CD14-positive monocyte (primary cell): ENCODE results near the gene RPL38. TPM values are rescaled to one million over a fixed set of nuclear protein-coding genes. Genes with fewer than 3 reads are reported as not detected.
A peak's percentile ranks its signal among the peaks of the same experiment; 100 is the strongest.

Source experiments
- DNase-seq, 3 donors: peaks; one replicate each; pipeline ENCODE4 v3.0.0-alpha.2; 2011 to 2022
- H2AFZ ChIP-seq: 2 replicates; pipeline ENCODE4 v1.6.0; 2012; ENCODE audit warnings: mild to moderate bottlenecking, low read depth, low read length, inconsistent platforms; ENCODE audit not compliant: insufficient read depth, poor library complexity, severe bottlenecking
- H3K27ac ChIP-seq, 2 donors: 1 replicate in 1 of 2; 2 replicates in 1 of 2; pipeline ENCODE4 v1.5.1; 2012 to 2013; ENCODE audit warnings: low read length in 2 of 2, control low read depth in 1 of 2, inconsistent platforms in 1 of 2, low read depth in 1 of 2, mild to moderate bottlenecking in 1 of 2
- H3K27me3 ChIP-seq, 2 donors: one replicate each; pipeline versions ENCODE4 v1.6.0 to v1.6.1; 2011 to 2013; ENCODE audit warnings: low read length in 2 of 2; ENCODE audit not compliant: control insufficient read depth in 2 of 2, insufficient read depth in 2 of 2
- H3K36me3 ChIP-seq, 2 donors: replicated peaks in 1 of 2; 1 replicate in 1 of 2; 2 replicates in 1 of 2; pipeline versions ENCODE4 v1.5.1 to v1.6.1; 2012 to 2013; ENCODE audit warnings: low read length in 2 of 2, control low read depth in 1 of 2, inconsistent platforms in 1 of 2, mild to moderate bottlenecking in 1 of 2; ENCODE audit not compliant: insufficient read depth in 2 of 2, control insufficient read depth in 1 of 2
- H3K4me1 ChIP-seq, 2 donors: 1 replicate in 1 of 2; 2 replicates in 1 of 2; pipeline versions ENCODE4 v1.5.1 to v1.6.1; 2012 to 2013; ENCODE audit warnings: low read length in 2 of 2, control low read depth in 1 of 2, inconsistent platforms in 1 of 2, mild to moderate bottlenecking in 1 of 2, moderate library complexity in 1 of 2; ENCODE audit not compliant: insufficient read depth in 2 of 2, control insufficient read depth in 1 of 2
- H3K4me2 ChIP-seq: replicated peaks from 2 replicates; pipeline ENCODE3; 2012; ENCODE audit warnings: low read length, moderate library complexity, mild to moderate bottlenecking; ENCODE audit not compliant: poor library complexity, severe bottlenecking; ENCODE audit errors: extremely low read depth
- H3K4me3 ChIP-seq, 3 experiments: fragments of 200-600 bp in 1 of 3; sonication (generic) in 1 of 3; replicated peaks in 1 of 3; 1 replicate in 2 of 3; 2 replicates in 1 of 3; pipeline ENCODE4 v1.5.1; 2011 to 2013; ENCODE audit warnings: low read length in 3 of 3, mild to moderate bottlenecking in 3 of 3, control low read depth in 2 of 3, low read depth in 2 of 3, inconsistent platforms in 1 of 3, moderate library complexity in 1 of 3
- H3K79me2 ChIP-seq: 2 replicates; pipeline ENCODE4 v1.6.0; 2012; ENCODE audit warnings: mild to moderate bottlenecking, control low read depth, inconsistent platforms, low read length, moderate library complexity; ENCODE audit not compliant: insufficient read depth
- H3K9ac ChIP-seq: 2 replicates; pipeline ENCODE4 v1.6.0; 2017; ENCODE audit warnings: low read length, mild to moderate bottlenecking; ENCODE audit not compliant: insufficient read depth, poor library complexity, severe bottlenecking
- H3K9me3 ChIP-seq, 2 donors: replicated peaks in 1 of 2; 1 replicate in 1 of 2; 2 replicates in 1 of 2; pipeline versions ENCODE4 v1.5.1 to v1.6.1; 2012 to 2013; ENCODE audit warnings: low read length in 2 of 2, control low read depth in 1 of 2; ENCODE audit not compliant: control insufficient read depth in 1 of 2, insufficient read depth in 1 of 2
- H4K20me1 ChIP-seq: 2 replicates; pipeline ENCODE4 v1.6.0; 2012; ENCODE audit warnings: mild to moderate bottlenecking, low read length, control low read depth, moderate library complexity; ENCODE audit not compliant: insufficient read depth
- H3K27ac Mint-ChIP-seq, 7 donors: one replicate each; pipeline ENCODE4 v1.8.0; 2020; ENCODE audit warnings: mild to moderate bottlenecking in 7 of 7, mixed read lengths in 7 of 7, moderate library complexity in 6 of 7, inconsistent platforms in 2 of 7
- H3K27me3 Mint-ChIP-seq, 3 donors: one replicate each; pipeline ENCODE4 v1.8.0; 2021 to 2022; ENCODE audit warnings: low read depth in 3 of 3, mild to moderate bottlenecking in 3 of 3, mixed read lengths in 3 of 3, moderate library complexity in 3 of 3, inconsistent platforms in 1 of 3
- H3K36me3 Mint-ChIP-seq, 2 donors: one replicate each; pipeline ENCODE4 v1.8.0; 2020; ENCODE audit warnings: mixed read lengths in 2 of 2, inconsistent platforms in 1 of 2, mild to moderate bottlenecking in 1 of 2
- H3K4me1 Mint-ChIP-seq: one replicate; pipeline ENCODE4 v1.8.0; 2020; ENCODE audit warnings: mild to moderate bottlenecking, mixed read lengths
- H3K4me3 Mint-ChIP-seq, 2 donors: one replicate each; pipeline ENCODE4 v1.8.0; 2020; ENCODE audit warnings: mild to moderate bottlenecking in 2 of 2, mixed read lengths in 2 of 2, moderate library complexity in 1 of 2
- H3K9me3 Mint-ChIP-seq, 7 donors: one replicate each; pipeline ENCODE4 v1.8.0; 2020 to 2022; ENCODE audit warnings: mixed read lengths in 7 of 7, mild to moderate bottlenecking in 6 of 7, moderate library complexity in 6 of 7, inconsistent platforms in 2 of 7
- WGBS: methylation state at CpG from one replicate; pipeline ENCODE4 v1.1.5; 2013; ENCODE audit warnings: missing lambda C conversion rate; ENCODE audit not compliant: insufficient coverage; 5-methylcytosine and 5-hydroxymethylcytosine counted together
- intact Hi-C, 2 donors: fragments of 100-400 bp; cut with micrococcal nuclease; formaldehyde crosslinking; loops; one replicate each; pipeline versions ENCODE4 v1.15.0 to v1.15.1; 2023
- polyA plus RNA-seq, 3 donors: library from polyadenylated mRNA; depleted of rRNA in 1 of 3; unstranded in 2 of 3; stranded (reverse) in 1 of 3; fragments of 300-500 nt in 2 of 3; fragments of >200 nt in 1 of 3; fragmentation: Illumina TruSeq in 2 of 3; gene quantifications; 1 replicate in 2 of 3; 2 replicates in 1 of 3; pipeline ENCODE4 v1.2.3, GENCODE V29; 2012 to 2021
- TF ChIP-seq, protein P1 (sequence below): fragments of 200-600 bp; IDR thresholded peaks from one replicate; pipeline ENCODE4 v1.8.0; 2022; ENCODE audit warnings: antibody characterized with exemption, mild to moderate bottlenecking

The RPL38 gene
- polyA plus RNA-seq, 3 donors, result 379 to 1,070 (median 919) TPM

DNA sequence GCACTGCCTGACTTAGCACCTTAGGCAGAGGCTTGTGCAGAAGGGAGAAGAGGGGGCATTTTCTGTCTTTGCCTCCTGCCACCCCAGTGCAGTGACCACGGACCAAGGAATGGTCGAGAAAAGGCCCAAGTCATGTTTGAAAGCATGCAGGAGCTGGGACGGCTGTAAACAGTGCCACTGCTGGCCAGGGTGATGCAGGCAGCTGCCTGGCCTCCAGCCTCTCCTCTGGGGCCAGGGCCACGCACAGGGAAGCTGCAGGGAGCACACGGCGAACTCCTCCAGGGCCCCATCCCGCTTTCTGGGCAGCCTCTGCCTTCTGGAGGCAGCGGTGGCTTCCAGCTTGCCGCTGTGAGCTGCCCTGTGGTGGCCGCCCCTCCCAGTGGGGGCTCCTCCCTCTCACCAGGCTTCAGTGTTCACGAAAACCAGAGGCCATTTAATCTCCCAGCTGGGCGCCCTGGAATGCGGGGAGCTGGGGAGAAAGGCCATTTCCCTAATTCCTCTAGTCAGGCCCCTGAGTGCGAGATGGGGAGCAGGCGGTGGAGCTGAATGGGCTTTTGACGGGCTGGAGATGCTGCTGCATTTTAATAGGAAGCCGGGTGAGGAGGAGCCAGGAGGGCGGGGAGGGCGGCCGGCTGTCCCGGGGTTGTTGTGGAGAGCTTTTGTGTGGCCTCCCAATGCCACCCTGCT, 41.8 kb downstream of the RPL38 start:
- Histone ChIP-seq H3K27me3 (no peaks in the 10 kb centered on the region), H3K4me3 (no peak overlapping the region), H3K79me2 (no peaks in the 10 kb centered on the region), H3K9ac (peak overlapping the region; percentile 21), H2AFZ (no peak overlapping the region), H3K36me3 (peaks cover 50 to 65% of the 10 kb centered on the region in 2 donors), H4K20me1 (no peaks in the 10 kb centered on the region), H3K27ac (no peak overlapping the region), H3K4me1 (peaks cover 15 to 24% of the 10 kb centered on the region in 2 donors), H3K9me3 (no peaks in the 10 kb centered on the region), H3K4me2 (no peak overlapping the region)
- peaks cover 56 to 74% of the 10 kb centered on the region in 2 donors for H3K36me3 Mint-ChIP-seq
- no peak for DNase-seq
- peak overlapping the region in 2 of 7 donors; percentile 28 to 73 for H3K27ac Mint-ChIP-seq
- no peaks in the 10 kb centered on the region for H3K27me3 Mint-ChIP-seq
- no peak overlapping the region for H3K4me3 Mint-ChIP-seq
- intact Hi-C loops, result loop anchor here in 1 of 2 donors (5.0 kb wide), 1 partner anchor 33 kb away; the partner anchor contains the start of gene TTYH2
- TF ChIP-seq, protein P1, sequence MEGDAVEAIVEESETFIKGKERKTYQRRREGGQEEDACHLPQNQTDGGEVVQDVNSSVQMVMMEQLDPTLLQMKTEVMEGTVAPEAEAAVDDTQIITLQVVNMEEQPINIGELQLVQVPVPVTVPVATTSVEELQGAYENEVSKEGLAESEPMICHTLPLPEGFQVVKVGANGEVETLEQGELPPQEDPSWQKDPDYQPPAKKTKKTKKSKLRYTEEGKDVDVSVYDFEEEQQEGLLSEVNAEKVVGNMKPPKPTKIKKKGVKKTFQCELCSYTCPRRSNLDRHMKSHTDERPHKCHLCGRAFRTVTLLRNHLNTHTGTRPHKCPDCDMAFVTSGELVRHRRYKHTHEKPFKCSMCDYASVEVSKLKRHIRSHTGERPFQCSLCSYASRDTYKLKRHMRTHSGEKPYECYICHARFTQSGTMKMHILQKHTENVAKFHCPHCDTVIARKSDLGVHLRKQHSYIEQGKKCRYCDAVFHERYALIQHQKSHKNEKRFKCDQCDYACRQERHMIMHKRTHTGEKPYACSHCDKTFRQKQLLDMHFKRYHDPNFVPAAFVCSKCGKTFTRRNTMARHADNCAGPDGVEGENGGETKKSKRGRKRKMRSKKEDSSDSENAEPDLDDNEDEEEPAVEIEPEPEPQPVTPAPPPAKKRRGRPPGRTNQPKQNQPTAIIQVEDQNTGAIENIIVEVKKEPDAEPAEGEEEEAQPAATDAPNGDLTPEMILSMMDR, result no peak
- WGBS, result 87% methylated on average over 11 of the region's 21 CpGs
- H3K4me1 Mint-ChIP-seq, result peaks cover 28% of the 10 kb centered on the region
- no peaks in the 10 kb centered on the region for H3K9me3 Mint-ChIP-seq

DNA sequence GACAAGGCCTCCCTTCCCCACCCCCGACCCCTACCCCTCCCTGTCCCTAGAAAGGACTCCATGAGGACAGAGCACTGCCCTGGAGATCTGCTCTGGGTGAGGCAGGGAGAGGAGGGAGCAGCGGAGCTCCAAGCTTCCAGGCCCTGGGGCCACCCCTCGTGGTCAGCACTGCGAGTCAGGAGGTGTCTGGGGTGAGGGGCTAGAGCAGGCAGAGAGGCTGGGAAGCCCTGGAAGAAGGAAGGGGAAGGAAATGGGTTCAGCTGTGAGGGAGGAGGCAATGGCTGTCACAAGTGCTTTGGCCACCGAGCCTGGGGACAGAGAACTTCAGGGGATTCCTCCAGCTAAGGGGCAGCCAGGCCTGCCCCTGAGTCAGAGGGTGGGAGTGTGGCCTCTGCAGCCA, 42.4 kb downstream of the RPL38 start:
- Histone ChIP-seq H3K4me3 (no peak overlapping the region), H3K36me3 (peaks cover 47 to 68% of the 10 kb centered on the region in 2 donors), H2AFZ (no peak overlapping the region), H3K9me3 (no peaks in the 10 kb centered on the region), H3K9ac (peak overlapping the region; percentile 21), H3K27me3 (no peaks in the 10 kb centered on the region), H3K79me2 (no peaks in the 10 kb centered on the region), H3K27ac (peak overlapping the region in 1 of 2 donors; percentile 36), H4K20me1 (no peaks in the 10 kb centered on the region), H3K4me1 (peaks cover 15 to 24% of the 10 kb centered on the region in 2 donors), H3K4me2 (no peak overlapping the region)
- Mint-ChIP-seq H3K27ac (peak overlapping the region in 4 of 7 donors; percentile 28 to 83 (median 70)), H3K9me3 (no peaks in the 10 kb centered on the region), H3K4me3 (peak overlapping the region in 1 of 2 donors; percentile 44), H3K4me1 (peaks cover 25% of the 10 kb centered on the region), H3K36me3 (peaks cover 55 to 71% of the 10 kb centered on the region in 2 donors), H3K27me3 (no peaks in the 10 kb centered on the region)
- intact Hi-C loops, result loop anchor here in 1 of 2 donors (5.0 kb wide), 1 partner anchor 34 kb away; the partner anchor contains the start of gene TTYH2
- TF ChIP-seq, protein P1, result no peak
- 22% methylated on average over 3 of the region's 5 CpGs for WGBS
- DNase-seq, result peak in 1 of 3 donors; percentile 30
